ENCODE results near the gene PGLYRP2.

PGLYRP2 gene

GRCh38 chr19:15439821-15440641 is 39.3 kb downstream of the PGLYRP2 start:
- DNase-seq (ENCODE audit: low read depth) = no peak

GRCh38 chr19:15439078-15439799 is 40.1 kb downstream of the PGLYRP2 start:
- DNase-seq (ENCODE audit: low read depth) = no peak

GRCh38 chr19:15438577-15438976 is 40.7 kb downstream of the PGLYRP2 start:
- no peak for DNase-seq (ENCODE audit: low read depth)

GRCh38 chr19:15438124-15438496 is 41.2 kb downstream of the PGLYRP2 start:
- DNase-seq (ENCODE audit: low read depth) = no peak

GRCh38 chr19:15437355-15438123 is 41.8 kb downstream of the PGLYRP2 start:
- no peak for DNase-seq (ENCODE audit: low read depth)

GRCh38 chr19:15436826-15437110 is 42.5 kb downstream of the PGLYRP2 start:
- no peak for DNase-seq (ENCODE audit: low read depth)

GRCh38 chr19:15436012-15436825 is 43.1 kb downstream of the PGLYRP2 start:
- no peak for DNase-seq (ENCODE audit: low read depth)

- no peak for DNase-seq (ENCODE audit: low read depth)
These were observed 45.7 kb downstream of the PGLYRP2 start for GRCh38 chr19:15433519-15434069.

GRCh38 chr19:15432629-15433518 is 46.4 kb downstream of the PGLYRP2 start:
- peak; percentile 91 for DNase-seq (ENCODE audit: low read depth)

- DNase-seq (ENCODE audit: low read depth) = no peak
These were observed 47.2 kb downstream of the PGLYRP2 start for GRCh38 chr19:15432018-15432494.

GRCh38 chr19:15431396-15432017 is 47.8 kb downstream of the PGLYRP2 start:
- no peak for DNase-seq (ENCODE audit: low read depth)

- DNase-seq (ENCODE audit: low read depth) = no peak
These were observed 48.7 kb downstream of the PGLYRP2 start for GRCh38 chr19:15430526-15431120.

- DNase-seq (ENCODE audit: low read depth) = no peak
These were observed 49.4 kb downstream of the PGLYRP2 start for GRCh38 chr19:15429825-15430467.

GRCh38 chr19:15428956-15429824 is 50.1 kb downstream of the PGLYRP2 start:
- DNase-seq (ENCODE audit: low read depth) = no peak

GRCh38 chr19:15427991-15428471 is 51.3 kb downstream of the PGLYRP2 start:
- no peak for DNase-seq (ENCODE audit: low read depth)

GRCh38 chr19:15427350-15427700 is 52.0 kb downstream of the PGLYRP2 start:
- DNase-seq (ENCODE audit: low read depth) = no peak

- DNase-seq (ENCODE audit: low read depth) = no peak
These were observed 52.6 kb downstream of the PGLYRP2 start for GRCh38 chr19:15426485-15427349.

Measured in activated T-helper 1 cell treated with Interleukin-2 at 50 U/mL for 16 hours (primary cell).